ENCODE results near the gene ANKFY1.

The ANKFY1 gene

GRCh38 chr17:4301066-4301465 lies 37.3 kb upstream of the ANKFY1 start:
- TF ChIP-seq, protein P1, sequence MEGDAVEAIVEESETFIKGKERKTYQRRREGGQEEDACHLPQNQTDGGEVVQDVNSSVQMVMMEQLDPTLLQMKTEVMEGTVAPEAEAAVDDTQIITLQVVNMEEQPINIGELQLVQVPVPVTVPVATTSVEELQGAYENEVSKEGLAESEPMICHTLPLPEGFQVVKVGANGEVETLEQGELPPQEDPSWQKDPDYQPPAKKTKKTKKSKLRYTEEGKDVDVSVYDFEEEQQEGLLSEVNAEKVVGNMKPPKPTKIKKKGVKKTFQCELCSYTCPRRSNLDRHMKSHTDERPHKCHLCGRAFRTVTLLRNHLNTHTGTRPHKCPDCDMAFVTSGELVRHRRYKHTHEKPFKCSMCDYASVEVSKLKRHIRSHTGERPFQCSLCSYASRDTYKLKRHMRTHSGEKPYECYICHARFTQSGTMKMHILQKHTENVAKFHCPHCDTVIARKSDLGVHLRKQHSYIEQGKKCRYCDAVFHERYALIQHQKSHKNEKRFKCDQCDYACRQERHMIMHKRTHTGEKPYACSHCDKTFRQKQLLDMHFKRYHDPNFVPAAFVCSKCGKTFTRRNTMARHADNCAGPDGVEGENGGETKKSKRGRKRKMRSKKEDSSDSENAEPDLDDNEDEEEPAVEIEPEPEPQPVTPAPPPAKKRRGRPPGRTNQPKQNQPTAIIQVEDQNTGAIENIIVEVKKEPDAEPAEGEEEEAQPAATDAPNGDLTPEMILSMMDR (IDR thresholded peaks at IDR 0.05) = no peak
- no peak for TF ChIP-seq ZFX (IDR thresholded peaks at IDR 0.05; ENCODE audit: borderline replicate concordance)
- H3K27ac ChIP-seq = no peak overlapping the region

DNA sequence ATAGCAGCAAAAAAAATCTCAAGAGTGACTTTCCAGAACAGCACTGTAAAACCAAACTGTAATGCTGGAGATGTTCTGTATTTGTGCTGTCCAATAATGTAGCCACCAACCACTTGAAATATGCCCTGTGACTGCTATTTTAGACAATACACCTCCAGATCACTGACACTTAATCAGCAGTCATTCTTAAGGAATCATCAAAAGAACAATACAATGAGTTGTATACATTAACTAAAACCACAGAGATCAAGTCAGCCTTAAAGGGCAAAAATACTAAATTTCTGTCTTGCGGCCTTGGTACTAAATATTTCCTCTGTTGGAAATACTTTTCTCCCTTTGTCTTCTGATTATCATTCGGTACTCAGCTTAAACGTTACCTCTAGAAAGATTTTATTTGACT lies 33.6 kb upstream of the ANKFY1 start:
- TF ChIP-seq ZFX (IDR thresholded peaks at IDR 0.05; ENCODE audit: borderline replicate concordance) = no peak
- TF ChIP-seq, protein P1 (IDR thresholded peaks at IDR 0.05) = no peak
- no peak overlapping the region for H3K27ac ChIP-seq

DNA sequence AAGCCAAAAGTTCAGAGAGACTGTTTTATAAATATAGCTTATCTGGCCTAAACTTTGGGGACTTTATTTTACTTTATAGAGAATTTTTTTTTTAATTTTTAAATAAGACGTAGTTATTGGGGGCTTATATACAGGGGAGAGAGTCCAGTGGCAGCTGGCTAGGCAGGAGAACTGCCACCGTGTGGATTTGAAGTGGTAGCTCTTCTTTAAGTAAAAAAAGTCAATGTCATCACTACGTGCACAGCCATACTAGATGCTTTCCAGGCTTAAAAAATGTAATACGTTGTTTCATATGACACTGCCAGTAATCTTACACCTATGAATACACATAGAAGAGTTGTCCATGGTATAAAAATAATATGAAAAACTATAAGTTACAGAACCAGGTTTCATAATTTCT lies 31.9 kb upstream of the ANKFY1 start:
- TF ChIP-seq, protein P1 (IDR thresholded peaks at IDR 0.05) = no peak
- TF ChIP-seq ZFX (IDR thresholded peaks at IDR 0.05; ENCODE audit: borderline replicate concordance) = no peak

GRCh38 chr17:4293572-4293971 lies 29.8 kb upstream of the ANKFY1 start:
- TF ChIP-seq, protein P1 (IDR thresholded peaks at IDR 0.05) = no peak
- no peak overlapping the region for H3K27ac ChIP-seq

More for the DNA sequence above, 31.9 kb upstream of the ANKFY1 start:
- H3K27ac ChIP-seq = no peak overlapping the region

DNA sequence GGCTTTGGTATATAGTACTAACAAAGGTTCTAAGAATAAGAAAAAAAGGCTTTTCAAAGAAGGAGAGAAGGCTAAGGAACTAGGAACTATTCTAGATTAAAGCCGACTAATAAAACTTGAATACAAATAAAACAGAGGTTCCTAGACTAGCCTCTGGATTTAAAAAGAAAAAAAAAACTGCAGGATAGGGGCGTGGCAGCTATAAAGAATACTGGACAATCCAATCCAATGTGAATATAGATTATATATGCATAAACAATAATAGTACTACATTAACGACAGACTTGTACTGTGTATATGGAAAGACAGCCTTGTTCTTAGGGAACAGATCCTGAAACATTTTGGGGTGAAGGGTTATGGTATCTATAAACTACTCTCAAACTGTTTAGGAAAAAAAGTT lies 23.9 kb upstream of the ANKFY1 start:
- TF ChIP-seq, protein P1 (IDR thresholded peaks at IDR 0.05) = no peak
- no peak for TF ChIP-seq ZFX (IDR thresholded peaks at IDR 0.05; ENCODE audit: borderline replicate concordance)
- H3K27ac ChIP-seq = no peak overlapping the region

DNA sequence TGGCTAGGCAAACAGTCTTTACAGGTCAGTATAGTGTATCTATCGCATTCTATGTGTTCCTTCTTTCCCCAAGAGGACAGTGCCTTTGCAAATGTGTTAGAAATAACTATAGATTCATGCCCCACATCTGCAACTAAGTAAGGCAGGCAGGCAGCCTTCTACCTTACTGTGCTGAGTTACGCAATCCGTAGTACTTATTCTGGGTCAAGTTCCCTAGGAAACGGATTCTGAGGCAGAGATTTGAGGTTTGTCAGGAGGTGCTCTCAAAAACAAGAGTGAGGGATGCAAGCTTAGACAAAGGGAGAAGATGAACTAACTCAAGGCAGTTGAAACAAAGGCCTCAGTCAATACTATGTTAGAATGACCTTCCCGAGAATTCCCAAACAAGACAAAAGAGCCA lies 12.7 kb upstream of the ANKFY1 start:
- no peak for TF ChIP-seq ZFX (IDR thresholded peaks at IDR 0.05; ENCODE audit: borderline replicate concordance)
- TF ChIP-seq, protein P1 (IDR thresholded peaks at IDR 0.05) = no peak
- no peak overlapping the region for H3K27ac ChIP-seq

GRCh38 chr17:4272972-4273368 lies 9.2 kb upstream of the ANKFY1 start:
- no peak overlapping the region for H3K27ac ChIP-seq
- no peak for TF ChIP-seq ZFX (IDR thresholded peaks at IDR 0.05; ENCODE audit: borderline replicate concordance)
- TF ChIP-seq, protein P1 (IDR thresholded peaks at IDR 0.05) = no peak

Measured in 22Rv1 (cell line).